ENCODE data around the gene RPL41. TPM values are rescaled to one million over a fixed set of nuclear protein-coding genes. Genes with fewer than 3 reads are reported as not detected.

RPL41 gene
- total RNA-seq, 6 donors from 2014 or later = 1,377 to 3,349 (median 3,110) TPM

- H3K4me3 ChIP-seq = no peak overlapping the region
- H3K36me3 ChIP-seq = peaks cover 11 to 70% (median 50%) of the 10 kb centered on the region in 4 donors
- H3K9me3 ChIP-seq = no peaks in the 10 kb centered on the region
- no peak for TF ChIP-seq POLR2A (IDR thresholded peaks at IDR 0.05)
- TF ChIP-seq EP300 (IDR thresholded peaks at IDR 0.05) = no peak
- no peak for TF ChIP-seq POLR2AphosphoS5 (IDR thresholded peaks at IDR 0.05)
- TF ChIP-seq CTCF (IDR thresholded peaks at IDR 0.05) = no peak
- ATAC-seq (ENCODE audit: low FRiP score in 2 of 2) (no peak), DNase-seq (no peak)
- no peaks in the 10 kb centered on the region for H3K27me3 ChIP-seq
- peaks cover 12 to 24% (median 17%) of the 10 kb centered on the region in 4 donors for H3K4me1 ChIP-seq
- H3K27ac ChIP-seq = peak overlapping the region; percentile 63 to 81 (median 69)
- WGBS, 2 donors = 67 to 72% methylated on average over 4 of the region's 4 CpGs
Observed at GRCh38 chr12:56143217-56143616, 26.8 kb downstream of the RPL41 start.

- TF ChIP-seq POLR2AphosphoS5 (IDR thresholded peaks at IDR 0.05) = peak in 1 of 2 donors; percentile 48
- no peak for TF ChIP-seq EP300 (IDR thresholded peaks at IDR 0.05)
- peak in 1 of 4 donors; percentile 16 for TF ChIP-seq POLR2A (IDR thresholded peaks at IDR 0.05)
- WGBS, 2 donors = 64 to 66% methylated on average over 7 to 8 of the region's 8 CpGs
- Histone ChIP-seq H3K4me3 (no peak overlapping the region), H3K9me3 (no peaks in the 10 kb centered on the region), H3K36me3 (peaks cover 6 to 64% (median 44%) of the 10 kb centered on the region in 4 donors), H3K27ac (peak overlapping the region; percentile 63 to 81 (median 69)), H3K27me3 (no peaks in the 10 kb centered on the region), H3K4me1 (peaks cover 12 to 24% (median 17%) of the 10 kb centered on the region in 4 donors)
- no peak for DNase-seq
- peak; percentile 20 to 35 for ATAC-seq (ENCODE audit: low FRiP score in 2 of 2)
Observed at GRCh38 chr12:56143870-56144269, 27.4 kb downstream of the RPL41 start.

- Histone ChIP-seq H3K4me3 (no peak overlapping the region), H3K9me3 (no peaks in the 10 kb centered on the region), H3K4me1 (peaks cover 12 to 24% (median 17%) of the 10 kb centered on the region in 4 donors), H3K27me3 (no peaks in the 10 kb centered on the region), H3K27ac (peak overlapping the region in 1 of 4 donors; percentile 81), H3K36me3 (peaks cover 5 to 50% (median 33%) of the 10 kb centered on the region in 4 donors)
- DNase-seq (no peak), ATAC-seq (ENCODE audit: low FRiP score in 2 of 2) (no peak)
- WGBS, 2 donors = 95 to 98% methylated on average over 3 of the region's 3 CpGs
- TF ChIP-seq EP300 (IDR thresholded peaks at IDR 0.05) = no peak
- no peak for TF ChIP-seq CTCF (IDR thresholded peaks at IDR 0.05)
- no peak for TF ChIP-seq POLR2AphosphoS5 (IDR thresholded peaks at IDR 0.05)
Observed at GRCh38 chr12:56145217-56145616, 28.8 kb downstream of the RPL41 start.

GRCh38 chr12:56146492-56147460 is 30.3 kb downstream of the RPL41 start:
- Histone ChIP-seq H3K9me3 (no peaks in the 10 kb centered on the region), H3K4me3 (no peak overlapping the region), H3K27ac (peak overlapping the region in 2 of 4 donors; percentile 21 to 30), H3K27me3 (no peaks in the 10 kb centered on the region), H3K4me1 (peaks cover 27 to 37% (median 30%) of the 10 kb centered on the region in 4 donors), H3K36me3 (peaks cover 5 to 37% (median 27%) of the 10 kb centered on the region in 4 donors)
- 62 to 67% methylated on average over 13 of the region's 13 CpGs for WGBS, 2 donors
- peak in 1 of 2 donors; percentile 17 for TF ChIP-seq POLR2AphosphoS5 (IDR thresholded peaks at IDR 0.05)
- TF ChIP-seq CTCF (IDR thresholded peaks at IDR 0.05) = no peak
- TF ChIP-seq POLR2A (IDR thresholded peaks at IDR 0.05) = no peak
- no peak for TF ChIP-seq EP300 (IDR thresholded peaks at IDR 0.05)
- ATAC-seq (ENCODE audit: low FRiP score in 2 of 2) = no peak
- no peak for DNase-seq

- TF ChIP-seq POLR2A (IDR thresholded peaks at IDR 0.05) (no peak), EP300 (IDR thresholded peaks at IDR 0.05) (no peak), POLR2AphosphoS5 (IDR thresholded peaks at IDR 0.05) (no peak), CTCF (IDR thresholded peaks at IDR 0.05) (no peak)
- H3K36me3 ChIP-seq = peaks cover 0 to under 1% (median under 1%) of the 10 kb centered on the region in 4 donors
- H3K9me3 ChIP-seq = no peaks in the 10 kb centered on the region
- DNase-seq = no peak
- H3K27ac ChIP-seq = peak overlapping the region in 1 of 4 donors; percentile 95
- H3K4me1 ChIP-seq = peaks cover 24 to 36% (median 33%) of the 10 kb centered on the region in 4 donors
- 54 to 55% methylated on average over 3 of the region's 3 CpGs for WGBS, 2 donors
- no peaks in the 10 kb centered on the region for H3K27me3 ChIP-seq
- no peak overlapping the region for H3K4me3 ChIP-seq
- ATAC-seq (ENCODE audit: low FRiP score in 2 of 2) = no peak
Observed at GRCh38 chr12:56150563-56150962, 34.1 kb downstream of the RPL41 start.

All from upper lobe of left lung (tissue), 6 donors.